Activated CD4-positive, alpha-beta T cell treated with anti-CD3 and anti-CD28 coated beads for 36 hours (primary cell): ENCODE results near the gene ENPP7. TPM values are rescaled to one million over a fixed set of nuclear protein-coding genes. Genes with fewer than 3 reads are reported as not detected.

Experiments used
- ATAC-seq: fragments of 200-7000 bp; cut with Tn5 transposase; one replicate; pipeline ENCODE4 v1.10.0; 2021; ENCODE audit warnings: mild to moderate bottlenecking, moderate library complexity
- CTCF ChIA-PET: fragments of 350-600 bp; sonication (Branson Sonifier 250); formaldehyde crosslinking; loops from one replicate; lab custom pipeline; 2021; ENCODE audit warnings: antibody characterized with exemption; lab: Charles Lee
- POLR2A ChIA-PET: fragments of 350-600 bp; sonication (Branson Sonifier 250); formaldehyde crosslinking; loops from one replicate; lab custom pipeline; 2021; ENCODE audit warnings: antibody characterized with exemption, inconsistent platforms; lab: Charles Lee
- DNase-seq: peaks from one replicate; pipeline ENCODE4 v3.0.0-alpha.2; 2020
- H3K27ac Mint-ChIP-seq: one replicate; pipeline ENCODE4 v1.8.0; 2021; ENCODE audit warnings: mixed read lengths
- H3K27me3 Mint-ChIP-seq: one replicate; pipeline ENCODE4 v1.8.0; 2021; ENCODE audit warnings: mixed read lengths
- H3K36me3 Mint-ChIP-seq: one replicate; pipeline ENCODE4 v1.8.0; 2021; ENCODE audit warnings: low read depth, mixed read lengths
- H3K4me1 Mint-ChIP-seq: one replicate; pipeline ENCODE4 v1.8.0; 2021; ENCODE audit warnings: mixed read lengths
- H3K4me3 Mint-ChIP-seq: one replicate; pipeline ENCODE4 v1.8.0; 2021; ENCODE audit warnings: mild to moderate bottlenecking, moderate library complexity, mixed read lengths
- H3K9me3 Mint-ChIP-seq: one replicate; pipeline ENCODE4 v1.8.0; 2021; ENCODE audit warnings: low read depth, mixed read lengths
- intact Hi-C, 2 experiments: fragments of 100-400 bp; cut with DNase I in 1 of 2; cut with micrococcal nuclease in 1 of 2; formaldehyde crosslinking; loops; one replicate each; pipeline versions ENCODE4 v1.14.2 to v1.15.1; 2022 to 2024; cut with DNase I, micrococcal nuclease
- total RNA-seq, 2 experiments: library from RNA; stranded (reverse); gene quantifications; one replicate each; pipeline ENCODE4 v1.2.3, GENCODE V29; 2021

Gene ENPP7
- total RNA-seq, 2 experiments from 2014 or later, result not detected

DNA sequence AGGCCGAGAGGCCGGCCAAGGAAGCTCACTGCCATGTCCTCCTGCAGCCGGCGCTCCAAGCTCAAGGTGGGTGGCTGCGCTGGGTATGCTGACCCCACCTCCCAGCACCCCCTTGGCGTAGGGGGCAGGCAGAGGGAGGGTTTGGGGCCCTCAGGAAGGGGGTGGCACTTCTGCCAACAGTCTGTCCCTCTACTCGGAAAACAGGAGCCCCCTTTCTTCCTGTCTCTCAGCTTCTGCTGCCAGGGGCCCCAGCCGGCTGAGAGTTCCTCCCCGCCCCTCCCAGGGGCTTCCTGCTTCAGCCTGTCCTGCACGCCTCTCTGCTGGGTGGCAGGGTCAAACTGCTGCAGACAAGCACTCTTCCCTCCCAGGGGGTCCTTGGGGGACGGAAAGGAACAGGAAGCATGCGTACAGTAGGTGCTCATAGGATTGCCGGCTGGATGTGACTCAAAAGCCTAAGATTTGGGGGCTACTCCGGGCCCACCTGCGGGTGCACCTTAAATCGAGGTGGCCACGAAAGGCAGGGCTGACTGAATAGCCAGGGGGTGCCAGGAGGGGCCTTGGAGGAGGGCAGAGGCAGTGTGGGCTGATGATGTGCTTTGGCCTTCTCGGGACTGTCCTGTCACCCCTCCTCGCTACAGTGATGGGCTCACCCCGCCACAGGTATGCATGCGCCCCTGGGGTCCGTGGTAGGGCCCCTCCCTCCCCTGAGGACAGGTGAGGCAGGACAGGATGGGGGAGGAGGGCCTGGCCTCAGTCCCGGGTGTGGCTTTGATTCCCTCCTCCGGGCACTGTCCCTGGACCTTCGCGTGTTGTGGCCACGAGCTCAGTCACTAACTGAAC lies 51.2 kb downstream of the ENPP7 start:
- H3K36me3 Mint-ChIP-seq, result no peaks in the 10 kb centered on the region
- no peak overlapping the region for H3K4me3 Mint-ChIP-seq
- peaks cover 46% of the 10 kb centered on the region for H3K27me3 Mint-ChIP-seq
- no peak overlapping the region for H3K27ac Mint-ChIP-seq
- DNase-seq, result no peak
- ChIA-PET POLR2A (interaction anchor here (0.6 to 1.4 kb wide), 2 partner anchors 11 to 15 kb away, joined by 4 to 5 read pairs; partner anchors contain the start of gene CBX8), CTCF (interaction anchor here (0.6 kb wide), 1 partner anchor 217 kb away, joined by 3 read pairs; no protein-coding TSS in a partner anchor)
- intact Hi-C loops, result no loop called here
- no peaks in the 10 kb centered on the region for H3K9me3 Mint-ChIP-seq
- ATAC-seq, result no peak
- H3K4me1 Mint-ChIP-seq, result peaks cover 12% of the 10 kb centered on the region

DNA sequence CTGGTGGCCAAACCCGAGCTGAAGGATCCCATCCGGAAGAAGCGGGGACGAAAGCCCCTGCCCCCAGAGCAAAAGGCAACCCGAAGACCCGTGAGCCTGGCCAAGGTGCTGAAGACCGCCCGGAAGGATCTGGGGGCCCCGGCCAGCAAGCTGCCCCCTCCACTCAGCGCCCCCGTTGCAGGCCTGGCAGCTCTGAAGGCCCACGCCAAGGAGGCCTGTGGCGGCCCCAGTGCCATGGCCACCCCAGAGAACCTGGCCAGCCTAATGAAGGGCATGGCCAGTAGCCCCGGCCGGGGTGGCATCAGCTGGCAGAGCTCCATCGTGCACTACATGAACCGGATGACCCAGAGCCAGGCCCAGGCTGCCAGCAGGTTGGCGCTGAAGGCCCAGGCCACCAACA lies 53.1 kb downstream of the ENPP7 start:
- ChIA-PET POLR2A (no interaction called here), CTCF (interaction anchor here (0.6 kb wide), 1 partner anchor 20 kb away, joined by 4 read pairs; no protein-coding TSS in a partner anchor)
- H3K36me3 Mint-ChIP-seq, result no peaks in the 10 kb centered on the region
- intact Hi-C loops, result no loop called here
- H3K27ac Mint-ChIP-seq, result no peak overlapping the region
- H3K4me1 Mint-ChIP-seq, result peaks cover 4% of the 10 kb centered on the region
- peaks cover 53% of the 10 kb centered on the region for H3K27me3 Mint-ChIP-seq
- DNase-seq (no peak), ATAC-seq (no peak)
- no peak overlapping the region for H3K4me3 Mint-ChIP-seq
- no peaks in the 10 kb centered on the region for H3K9me3 Mint-ChIP-seq

DNA sequence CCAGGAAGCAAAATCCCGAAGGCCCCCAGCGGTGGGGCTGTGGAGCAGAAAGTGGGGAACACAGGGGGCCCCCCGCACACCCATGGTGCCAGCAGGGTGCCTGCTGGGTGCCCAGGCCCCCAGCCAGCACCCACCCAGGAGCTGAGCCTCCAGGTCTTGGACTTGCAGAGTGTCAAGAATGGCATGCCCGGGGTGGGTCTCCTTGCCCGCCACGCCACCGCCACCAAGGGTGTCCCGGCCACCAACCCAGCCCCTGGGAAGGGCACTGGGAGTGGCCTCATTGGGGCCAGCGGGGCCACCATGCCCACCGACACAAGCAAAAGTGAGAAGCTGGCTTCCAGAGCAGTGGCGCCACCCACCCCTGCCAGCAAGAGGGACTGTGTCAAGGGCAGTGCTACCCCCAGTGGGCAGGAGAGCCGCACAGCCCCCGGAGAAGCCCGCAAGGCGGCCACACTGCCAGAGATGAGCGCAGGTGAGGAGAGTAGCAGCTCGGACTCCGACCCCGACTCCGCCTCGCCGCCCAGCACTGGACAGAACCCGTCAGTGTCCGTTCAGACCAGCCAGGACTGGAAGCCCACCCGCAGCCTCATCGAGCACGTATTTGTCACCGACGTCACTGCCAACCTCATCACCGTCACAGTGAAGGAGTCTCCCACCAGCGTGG lies 53.7 kb downstream of the ENPP7 start:
- peaks cover 52% of the 10 kb centered on the region for H3K27me3 Mint-ChIP-seq
- H3K36me3 Mint-ChIP-seq, result no peaks in the 10 kb centered on the region
- no peak for ATAC-seq
- no peak for DNase-seq
- POLR2A ChIA-PET, result no interaction called here
- H3K9me3 Mint-ChIP-seq, result no peaks in the 10 kb centered on the region
- CTCF ChIA-PET, result interaction anchor here (0.6 kb wide), 2 partner anchors 39 to 1602 kb away, joined by 3 read pairs; no protein-coding TSS in a partner anchor
- H3K27ac Mint-ChIP-seq, result no peak overlapping the region
- H3K4me3 Mint-ChIP-seq, result no peak overlapping the region
- H3K4me1 Mint-ChIP-seq, result peaks cover 2% of the 10 kb centered on the region
- intact Hi-C loops, result no loop called here

DNA sequence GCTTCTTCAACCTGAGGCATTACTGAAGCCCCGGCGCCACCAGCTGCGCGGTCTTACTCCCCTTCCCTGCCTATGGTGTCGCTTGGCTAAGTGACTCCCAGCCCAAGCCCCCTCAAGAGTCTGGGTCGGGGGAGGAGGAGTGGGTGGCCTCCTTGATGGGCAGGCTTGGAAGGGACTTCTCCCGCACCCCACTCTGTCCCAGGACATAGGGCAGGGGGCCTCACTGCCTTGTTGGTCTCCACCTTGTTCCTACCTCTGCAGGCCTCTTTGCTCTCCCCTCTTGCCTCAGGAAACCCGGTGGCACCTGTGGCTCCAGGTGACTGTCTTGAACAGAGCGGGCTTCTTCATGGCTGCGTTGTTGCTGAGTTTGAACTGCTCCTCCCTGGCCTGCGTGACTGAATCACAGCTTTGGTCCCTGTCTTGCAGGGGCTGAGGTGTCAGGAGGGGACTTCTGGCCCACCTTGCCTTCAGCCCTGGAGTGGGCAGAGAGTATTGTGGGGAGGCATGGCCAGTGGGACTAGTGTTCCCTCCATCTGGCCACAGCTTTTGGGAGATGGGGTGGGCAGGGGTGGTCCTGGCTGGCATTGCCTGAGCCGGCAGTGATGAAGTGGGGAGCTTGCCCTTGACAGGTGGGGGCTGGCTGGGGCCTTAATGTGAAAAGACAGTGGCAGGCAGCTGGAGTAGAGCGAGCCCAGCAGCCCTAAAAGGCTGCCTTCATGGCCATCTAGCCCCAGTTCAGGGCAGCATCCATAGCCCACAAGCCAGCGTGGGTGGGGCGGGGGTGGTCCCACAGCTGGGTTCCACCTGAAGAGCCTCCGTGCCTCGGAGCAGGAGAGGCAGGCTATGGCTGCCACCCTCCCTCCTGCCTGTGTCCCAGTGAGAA lies 54.5 kb downstream of the ENPP7 start:
- Mint-ChIP-seq H3K9me3 (no peaks in the 10 kb centered on the region), H3K36me3 (no peaks in the 10 kb centered on the region), H3K27me3 (peaks cover 47% of the 10 kb centered on the region), H3K4me1 (peaks cover 2% of the 10 kb centered on the region), H3K4me3 (no peak overlapping the region), H3K27ac (no peak overlapping the region)
- POLR2A ChIA-PET, result interaction anchor here (0.5 kb wide), 1 partner anchor 253 kb away, joined by 5 read pairs; no protein-coding TSS in a partner anchor
- DNase-seq (no peak), ATAC-seq (no peak)
- CTCF ChIA-PET, result interaction anchor here (0.6 kb wide), 2 partner anchors 39 to 1603 kb away, joined by 3 read pairs; no protein-coding TSS in a partner anchor
- intact Hi-C loops, result no loop called here

DNA sequence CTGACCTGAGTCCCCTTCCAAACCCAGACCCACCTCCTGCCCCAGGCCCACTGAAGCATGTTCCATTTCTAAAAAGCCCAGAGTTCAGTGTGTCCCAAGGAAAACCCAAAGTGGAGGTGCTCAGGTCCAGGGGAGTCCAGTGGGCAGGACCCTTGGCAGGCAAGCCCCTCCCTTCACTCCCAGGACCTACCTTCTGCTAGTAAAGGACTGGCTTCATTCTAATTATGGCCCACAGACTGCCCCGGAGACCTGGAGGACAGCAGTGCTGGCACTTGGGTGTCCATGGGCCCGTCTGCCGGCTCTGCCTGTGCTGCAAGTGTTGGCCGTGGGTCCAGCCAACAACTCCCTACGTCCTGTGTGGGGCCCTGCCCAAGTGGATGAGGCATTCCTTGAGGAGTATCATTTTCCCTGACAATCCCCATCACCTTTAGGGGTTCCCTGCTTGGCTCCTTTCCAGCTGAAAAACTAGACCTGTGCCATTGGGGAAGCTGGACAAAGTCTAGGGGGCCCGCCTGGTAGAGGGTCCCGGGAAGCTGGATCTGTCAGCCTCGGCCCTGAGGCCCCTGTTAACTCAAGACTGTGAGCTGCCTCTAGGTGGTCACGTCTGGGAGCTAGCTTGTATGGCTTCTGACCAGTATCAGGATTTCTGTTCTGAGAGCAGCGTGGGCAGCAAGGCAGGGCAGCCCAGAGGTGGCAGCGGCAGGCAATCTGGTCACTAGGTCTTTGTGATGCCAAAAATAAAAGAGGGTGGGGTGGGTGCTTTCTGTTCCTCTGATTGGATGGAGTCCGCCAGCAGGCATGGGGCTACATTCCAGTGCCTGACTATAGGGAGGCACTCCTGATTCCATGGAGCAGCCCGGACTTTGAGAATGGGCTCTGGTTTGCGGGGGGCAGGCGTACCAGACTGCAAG lies 55.4 kb downstream of the ENPP7 start:
- Mint-ChIP-seq H3K9me3 (no peaks in the 10 kb centered on the region), H3K4me1 (peaks cover 5% of the 10 kb centered on the region), H3K27ac (no peak overlapping the region), H3K4me3 (no peak overlapping the region), H3K27me3 (peaks cover 46% of the 10 kb centered on the region), H3K36me3 (no peaks in the 10 kb centered on the region)
- ATAC-seq (no peak), DNase-seq (no peak)
- ChIA-PET POLR2A (no interaction called here), CTCF (interaction anchor here (0.7 to 1.4 kb wide), 3 partner anchors 9 to 478 kb away, joined by 4 read pairs; no protein-coding TSS in a partner anchor)
- intact Hi-C loops, result no loop called here

DNA sequence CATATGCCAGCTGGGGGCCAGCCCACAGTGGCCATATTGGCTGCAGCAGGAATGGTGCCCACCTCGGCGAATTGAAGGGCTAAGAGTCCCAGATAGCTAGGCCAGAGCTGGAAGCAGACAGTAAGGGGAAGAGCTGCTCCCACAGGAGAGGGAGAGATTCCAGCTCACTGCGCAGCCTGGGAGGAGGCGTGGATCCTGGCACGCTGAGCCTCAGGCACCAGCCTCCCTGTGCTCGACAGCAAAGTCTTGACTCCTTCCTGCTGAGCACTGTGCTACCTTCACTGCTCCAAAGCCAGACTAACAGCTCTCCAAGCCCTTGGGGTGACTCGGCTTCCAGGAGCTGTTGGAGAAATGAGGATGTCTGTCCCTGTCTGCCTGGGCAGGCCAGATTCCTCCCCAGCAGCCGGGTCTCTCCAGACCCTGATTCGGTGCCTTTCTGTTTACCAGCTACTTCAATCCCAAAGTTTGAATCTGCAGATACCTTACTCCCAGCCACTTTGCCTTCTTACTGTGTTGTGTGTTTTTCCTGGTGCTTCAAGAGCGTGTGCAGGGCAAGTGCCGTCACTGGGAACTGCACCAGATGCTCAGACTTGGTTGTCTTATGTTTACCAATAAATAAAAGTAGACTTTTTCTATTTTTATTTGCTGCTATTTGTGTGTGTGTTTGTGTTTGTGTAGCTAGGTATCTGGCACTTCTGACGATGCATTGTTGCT lies 56.3 kb downstream of the ENPP7 start:
- Mint-ChIP-seq H3K27ac (no peak overlapping the region), H3K4me3 (no peak overlapping the region), H3K9me3 (no peaks in the 10 kb centered on the region), H3K36me3 (no peaks in the 10 kb centered on the region), H3K4me1 (peaks cover 4% of the 10 kb centered on the region), H3K27me3 (peaks cover 47% of the 10 kb centered on the region)
- DNase-seq (no peak), ATAC-seq (no peak)
- POLR2A ChIA-PET, result no interaction called here
- CTCF ChIA-PET, result interaction anchor here (0.7 to 1.4 kb wide), 3 partner anchors 129 to 477 kb away, joined by 3 to 4 read pairs (median 4); no protein-coding TSS in a partner anchor
- intact Hi-C loops, result no loop called here

DNA sequence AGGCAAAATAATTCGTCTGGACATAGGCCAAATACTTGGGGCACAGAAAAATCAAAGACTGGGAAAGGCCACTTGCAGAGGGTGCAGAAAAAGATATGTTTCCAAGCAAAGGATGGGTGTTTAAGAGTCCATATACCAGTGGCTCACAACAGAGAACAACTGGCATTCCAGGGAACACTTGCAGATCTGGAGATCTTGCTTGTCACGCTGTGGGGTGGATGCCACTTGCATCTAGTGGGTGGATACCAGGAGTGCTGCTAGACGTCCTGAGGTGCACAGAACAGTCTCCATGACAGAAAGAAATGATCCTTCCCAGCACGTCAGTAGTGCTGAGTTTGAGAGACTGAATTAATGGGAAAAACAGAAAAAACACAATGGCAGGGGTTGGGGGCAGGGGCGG lies 57.7 kb downstream of the ENPP7 start:
- peaks cover 46% of the 10 kb centered on the region for H3K27me3 Mint-ChIP-seq
- no peaks in the 10 kb centered on the region for H3K9me3 Mint-ChIP-seq
- peaks cover 4% of the 10 kb centered on the region for H3K4me1 Mint-ChIP-seq
- no peak overlapping the region for H3K4me3 Mint-ChIP-seq
- ChIA-PET CTCF (interaction anchor here (0.8 to 1.5 kb wide), 8 partner anchors 9 to 205 kb away, joined by 3 to 6 read pairs (median 4); partner anchors contain the start of gene CBX8), POLR2A (interaction anchor here (0.5 kb wide), 1 partner anchor 23 kb away, joined by 3 read pairs; no protein-coding TSS in a partner anchor)
- ATAC-seq (no peak), DNase-seq (no peak)
- H3K27ac Mint-ChIP-seq, result no peak overlapping the region
- intact Hi-C loops, result no loop called here
- no peaks in the 10 kb centered on the region for H3K36me3 Mint-ChIP-seq

DNA sequence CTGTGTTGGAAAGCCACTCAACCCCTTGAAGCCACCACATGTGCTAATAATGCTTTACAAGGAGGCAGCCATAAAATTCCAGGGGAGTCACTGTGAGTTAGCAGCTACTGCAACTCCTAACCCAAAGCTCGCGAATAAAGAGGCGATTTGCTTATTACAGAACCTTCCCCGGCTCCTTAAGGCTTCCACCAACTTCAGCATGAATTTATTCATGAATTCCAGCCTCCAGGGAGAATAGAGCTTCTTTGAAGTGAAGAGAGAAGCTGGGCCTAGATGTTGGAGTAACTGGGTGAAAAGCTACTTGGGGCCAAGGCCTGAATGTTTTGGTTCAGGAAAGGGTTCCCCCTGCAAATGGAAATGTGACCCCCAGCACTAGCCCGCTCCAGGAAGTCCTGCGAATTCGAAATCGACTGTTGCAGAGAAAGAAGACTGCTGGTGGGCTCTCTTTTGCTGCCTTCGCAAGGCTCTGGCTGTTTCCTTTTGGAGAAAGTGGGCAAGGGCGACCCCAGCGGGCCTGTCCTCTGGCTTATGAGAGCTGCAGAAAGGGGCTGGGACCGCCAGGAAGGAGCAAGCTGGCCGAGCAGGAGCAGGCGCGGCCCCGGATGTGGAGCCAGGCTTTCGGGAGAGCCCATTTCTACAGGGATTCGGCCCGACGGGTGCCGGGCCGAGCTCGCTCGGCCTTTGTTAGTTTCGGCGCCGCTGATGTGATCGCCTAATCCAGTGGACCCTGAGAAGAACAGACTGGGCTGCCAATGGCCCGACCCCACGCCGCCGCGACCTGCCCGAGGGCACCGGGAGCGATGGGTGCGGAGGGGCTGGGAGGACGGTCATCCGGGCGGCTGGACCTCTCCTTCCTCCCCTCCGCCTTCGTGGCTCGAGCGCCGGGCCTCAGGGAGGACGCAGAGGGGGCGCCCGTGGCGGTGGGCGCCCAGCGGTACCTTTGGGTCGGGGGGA lies 58.5 kb downstream of the ENPP7 start:
- DNase-seq (no peak), ATAC-seq (no peak)
- ChIA-PET CTCF (interaction anchor here (0.6 to 1.5 kb wide), 15 partner anchors 8 to 407 kb away, joined by 3 to 6 read pairs (median 3); partner anchors contain the start of gene CBX8), POLR2A (interaction anchor here (0.5 kb wide), 1 partner anchor 24 kb away, joined by 3 read pairs; no protein-coding TSS in a partner anchor)
- H3K27ac Mint-ChIP-seq, result no peak overlapping the region
- peaks cover 49% of the 10 kb centered on the region for H3K27me3 Mint-ChIP-seq
- intact Hi-C loops, result no loop called here
- peaks cover 4% of the 10 kb centered on the region for H3K4me1 Mint-ChIP-seq
- H3K36me3 Mint-ChIP-seq, result no peaks in the 10 kb centered on the region
- H3K9me3 Mint-ChIP-seq, result no peaks in the 10 kb centered on the region
- H3K4me3 Mint-ChIP-seq, result no peak overlapping the region
